Activated T-cell treated with anti-CD3 and anti-CD28 coated beads for 48 hours (primary cell): ENCODE results near the gene NFATC2.
"Not testable (repeated sequence)": the region's sequence is repeated elsewhere in the genome, so short reads cannot be mapped to it uniquely, and the experiment has no call there.

Experiments
- DNase-seq: peaks from one replicate; pipeline ENCODE4 v3.0.0-alpha.2; 2020; ENCODE audit warnings: low read depth

The NFATC2 gene

DNA sequence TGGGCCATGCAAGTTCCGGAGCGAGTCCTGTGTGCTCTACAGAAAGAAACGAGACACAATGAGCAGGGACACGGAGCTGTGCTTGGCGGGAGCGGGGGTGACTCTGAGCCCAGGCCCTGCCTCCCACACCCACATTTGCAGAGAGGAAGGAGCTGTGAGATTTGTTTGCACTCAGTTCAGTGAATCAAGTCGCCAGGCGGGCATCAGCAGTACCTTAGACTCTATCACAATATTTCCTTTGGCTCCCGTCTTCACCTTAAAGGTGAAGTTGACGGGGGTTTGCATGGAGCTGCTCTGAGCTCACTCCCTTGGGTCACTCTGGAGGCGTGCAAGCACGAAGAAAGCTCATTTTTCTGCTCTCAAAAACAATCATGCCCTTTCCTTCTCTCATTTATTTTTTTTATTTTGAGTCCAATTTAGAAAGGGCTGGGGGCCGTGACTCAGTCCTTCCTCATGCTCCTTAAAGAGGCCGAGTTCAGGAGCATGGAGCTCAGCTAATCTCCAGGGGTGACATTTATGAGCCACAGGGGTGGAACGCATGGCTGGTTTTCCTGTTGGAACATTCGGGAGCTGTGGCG lies 188.2 kb downstream of the NFATC2 start:
- no peak for DNase-seq

DNA sequence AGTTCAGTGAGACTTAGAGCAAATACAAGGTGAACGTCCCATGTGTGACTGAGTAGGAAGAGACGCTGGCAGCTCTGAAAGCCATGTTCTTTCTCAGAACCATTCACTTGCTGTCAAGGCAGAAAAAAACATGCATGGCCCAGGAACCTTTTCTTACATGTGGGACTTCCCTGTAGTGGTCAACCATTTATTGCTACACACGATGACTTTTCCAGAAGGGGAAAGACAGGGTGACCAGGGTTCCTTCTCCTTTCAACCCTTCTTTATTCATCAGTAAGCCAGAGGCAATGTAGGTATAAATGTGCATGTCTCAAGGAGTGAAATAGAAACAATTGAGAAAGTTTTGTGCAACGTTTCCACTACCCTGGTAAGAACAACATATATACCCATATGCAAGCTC lies 189.0 kb downstream of the NFATC2 start:
- DNase-seq: no peak

DNA sequence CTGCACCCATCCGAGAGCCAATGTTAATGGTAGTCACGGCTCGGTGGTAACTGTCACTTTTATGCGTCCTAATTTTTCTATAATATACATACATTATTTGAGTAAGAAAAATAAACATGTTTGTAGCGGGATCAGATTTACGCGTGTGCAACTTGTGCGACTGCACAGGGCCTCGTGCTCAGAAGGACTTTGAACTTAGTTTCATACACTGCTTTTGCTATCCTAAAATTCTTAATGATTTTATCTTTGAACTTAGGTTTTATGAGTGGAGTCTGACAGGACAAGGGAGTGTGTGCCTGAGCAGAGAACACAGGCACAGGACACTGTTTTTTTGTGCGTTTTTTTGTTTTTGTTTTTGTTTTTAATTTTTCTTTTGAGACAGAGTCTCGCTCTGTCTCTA lies 189.7 kb downstream of the NFATC2 start:
- no peak for DNase-seq

DNA sequence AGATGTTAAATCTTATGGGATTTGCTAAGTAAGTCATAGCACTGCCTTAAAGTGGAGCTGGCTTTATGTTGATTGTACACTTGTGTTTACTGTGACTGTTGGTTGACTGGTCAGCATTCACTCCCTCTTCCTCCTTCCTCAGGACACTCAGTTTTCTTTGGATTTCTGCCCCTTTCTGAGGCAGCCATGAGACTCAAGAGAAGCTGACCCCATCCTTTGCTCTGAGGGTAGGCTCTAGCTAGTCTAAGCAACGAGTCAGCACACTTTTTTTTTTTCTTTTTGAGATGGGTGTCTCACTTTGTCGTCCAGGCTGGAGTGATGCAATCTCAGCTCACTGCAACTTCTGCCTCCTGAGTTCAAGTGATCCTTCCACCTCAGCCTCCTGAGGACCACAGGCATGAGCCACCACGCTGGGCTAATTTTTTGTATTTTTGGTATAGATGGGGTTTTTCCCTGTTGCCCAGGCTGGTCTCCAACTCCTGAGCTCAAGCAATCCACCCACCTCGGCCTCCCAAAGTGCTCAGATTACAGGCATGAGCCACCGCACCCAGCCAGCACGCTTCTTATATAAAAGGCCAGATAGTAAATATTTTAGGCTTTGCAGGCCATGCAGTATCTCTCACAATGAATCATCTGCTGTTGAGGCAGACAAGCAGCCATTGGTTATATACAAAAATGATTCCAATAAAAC lies 191.4 kb downstream of the NFATC2 start:
- DNase-seq: no peak

DNA sequence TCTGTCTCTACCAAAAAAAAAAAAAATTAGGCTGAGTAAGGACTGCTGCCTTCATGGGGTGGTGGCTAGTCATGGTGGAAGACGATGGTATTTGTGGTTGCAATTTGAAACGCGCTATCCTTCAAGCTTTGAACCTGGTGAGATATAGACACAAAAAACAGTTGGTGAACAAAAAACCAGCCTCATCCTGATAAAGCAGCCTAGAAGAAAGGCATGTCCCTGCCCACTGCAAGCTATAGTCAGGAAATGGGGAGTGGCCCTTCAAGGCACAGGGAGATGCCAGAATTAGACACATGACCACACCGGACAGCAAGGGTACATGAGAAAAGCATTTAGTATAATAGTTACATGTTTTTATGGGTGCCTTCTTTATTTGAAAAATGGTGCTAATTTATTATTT lies 193.6 kb downstream of the NFATC2 start:
- no peak for DNase-seq

DNA sequence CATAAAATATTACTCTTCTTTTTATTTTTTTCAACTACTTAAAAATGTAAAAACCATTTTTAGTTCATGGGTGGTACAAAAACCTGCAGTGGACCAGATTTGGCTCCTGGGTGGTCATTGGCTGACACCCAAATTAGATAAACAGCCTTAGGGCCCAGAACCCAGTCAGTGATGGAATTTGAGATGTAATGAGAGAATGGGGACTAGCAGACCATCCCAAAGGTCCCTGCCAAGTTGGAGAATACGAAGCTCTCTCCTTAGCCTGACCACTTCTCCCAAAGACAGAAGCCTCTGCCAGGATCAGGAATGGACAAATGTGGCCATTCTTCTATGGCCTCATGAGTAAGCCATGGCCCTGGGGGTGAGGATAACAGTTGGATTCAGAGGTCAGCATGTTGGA lies 194.7 kb downstream of the NFATC2 start:
- DNase-seq: no peak

DNA sequence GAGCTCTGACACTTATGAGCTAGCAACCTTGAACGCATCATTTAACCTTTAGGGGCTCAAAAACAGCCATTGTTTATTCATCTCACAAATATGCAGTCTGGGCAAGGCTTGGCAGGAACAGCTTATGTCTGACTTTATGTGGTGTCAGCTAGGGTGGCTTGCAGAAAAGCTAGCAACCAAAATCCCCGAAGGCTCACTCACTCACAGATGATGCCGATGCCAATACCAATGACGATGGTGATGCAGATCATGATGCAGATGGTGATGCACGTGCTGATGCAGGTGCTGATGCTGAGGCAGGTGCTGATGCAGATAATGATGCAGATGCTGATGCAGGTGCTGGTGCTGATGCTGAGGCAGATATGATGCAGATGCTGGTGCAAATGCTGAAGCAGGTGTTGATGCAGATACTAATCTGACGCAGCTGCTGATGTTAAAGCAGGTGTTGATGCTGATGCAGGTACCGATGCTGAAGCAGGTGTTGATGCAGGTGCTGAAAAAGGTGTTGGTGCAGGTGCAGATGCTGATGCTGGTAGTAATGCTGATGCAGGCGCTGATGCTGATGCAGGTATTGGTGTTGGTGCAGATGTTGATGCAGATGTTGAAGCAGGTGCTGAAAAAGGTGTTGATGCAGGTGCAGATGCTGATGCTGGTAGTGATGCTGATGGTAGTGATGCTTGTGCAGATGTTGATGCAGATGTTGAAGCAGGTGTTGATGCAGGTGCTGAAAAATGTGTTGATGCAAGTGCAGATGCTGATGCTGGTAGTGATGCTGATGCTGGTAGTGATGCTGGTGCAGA lies 195.6 kb downstream of the NFATC2 start:
- no peak for DNase-seq

DNA sequence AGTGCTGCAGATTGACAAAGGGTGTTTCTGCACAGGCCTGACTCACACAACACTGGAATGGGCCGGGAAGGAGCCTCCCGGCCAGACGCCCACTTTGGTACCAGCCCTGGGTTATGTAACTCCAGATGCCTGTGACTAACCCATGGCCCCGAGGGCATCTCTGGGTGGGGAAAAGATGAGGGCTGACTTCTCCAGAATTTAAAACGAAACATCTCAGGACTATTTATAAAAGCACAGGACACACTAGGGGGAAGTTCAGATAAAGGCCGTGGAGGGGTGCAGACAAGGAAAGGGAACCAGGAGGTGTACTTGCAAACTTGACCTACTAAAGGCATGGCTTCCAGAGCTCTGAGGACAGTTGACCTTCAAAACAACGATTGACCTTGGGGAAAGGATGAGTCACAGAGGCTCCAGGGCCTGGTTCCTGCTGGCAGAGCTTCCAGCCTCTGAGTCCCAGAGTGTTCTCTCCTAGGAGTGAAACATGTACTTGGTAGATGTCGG lies 196.9 kb downstream of the NFATC2 start:
- no peak for DNase-seq

DNA sequence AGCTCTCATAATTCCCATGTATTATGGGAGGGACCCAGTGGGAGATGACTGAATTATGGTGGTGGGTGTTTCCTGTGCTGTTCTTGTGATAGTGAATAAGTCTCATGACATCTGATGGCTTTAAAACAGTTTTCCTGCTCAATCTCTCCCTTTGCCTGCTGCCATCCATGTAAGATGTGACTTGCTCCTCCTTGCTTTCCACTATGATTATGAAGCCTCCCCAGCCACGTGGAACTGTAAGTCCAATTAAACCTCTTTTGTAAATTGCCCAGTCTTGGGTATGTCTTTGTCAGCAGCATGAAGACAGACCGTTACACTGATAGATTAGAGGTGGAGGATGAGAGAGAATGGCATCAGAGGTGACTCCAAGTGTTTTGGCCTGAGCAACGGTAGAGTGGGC lies 198.7 kb downstream of the NFATC2 start:
- DNase-seq: not testable (repeated sequence)

DNA sequence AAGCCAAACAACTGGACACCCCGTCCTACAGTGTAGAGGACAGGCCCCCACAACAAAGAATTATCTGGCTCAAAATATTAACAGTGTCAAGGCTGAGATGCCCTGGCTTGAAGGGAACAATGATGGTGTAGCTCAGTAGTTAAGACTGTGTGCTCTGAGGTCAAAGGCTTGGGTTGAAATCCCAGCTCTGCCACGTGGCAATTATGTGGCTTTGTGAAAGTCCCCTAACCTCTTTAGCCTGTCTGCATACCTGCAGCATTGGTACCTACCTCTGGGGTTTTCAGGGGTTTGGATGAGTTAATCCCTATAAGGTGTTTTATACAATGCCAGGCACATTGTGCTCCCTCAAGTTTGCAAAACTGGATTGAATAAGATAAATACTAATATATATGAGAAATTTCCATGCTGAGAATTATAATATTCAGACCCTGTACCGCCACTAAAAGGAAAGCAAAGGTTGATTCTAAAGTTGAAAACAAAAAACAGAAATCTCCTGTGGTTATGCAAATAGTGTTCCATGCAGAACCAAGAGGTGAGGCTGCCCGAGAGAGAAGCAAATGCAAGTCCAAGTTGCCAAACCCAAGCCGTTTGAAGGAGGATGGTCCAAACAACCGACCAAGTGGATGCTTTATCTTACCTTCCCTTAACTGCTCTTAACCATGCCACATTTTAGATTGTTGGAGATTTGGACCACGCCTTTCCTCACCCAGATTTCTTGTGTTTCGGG lies 199.8 kb downstream of the NFATC2 start:
- DNase-seq: no peak

DNA sequence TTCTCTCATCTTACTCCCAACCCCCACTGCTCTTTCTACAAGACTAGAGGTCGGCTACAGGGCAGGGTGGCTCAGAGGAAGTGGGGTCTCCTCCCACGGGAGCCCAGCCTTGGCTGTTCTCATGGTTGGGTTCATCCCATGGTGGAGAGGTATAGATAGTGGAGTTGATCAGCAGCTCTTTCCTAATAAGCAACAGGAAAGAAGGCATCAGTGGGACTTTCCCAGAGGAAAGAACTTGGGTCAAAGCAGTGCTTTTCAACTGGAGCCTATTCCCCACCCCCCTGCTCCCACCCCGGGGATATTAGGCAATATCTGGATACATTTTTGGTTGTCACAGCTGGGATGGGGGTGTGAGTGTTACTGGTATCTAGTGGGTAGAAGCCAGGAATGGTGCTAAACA lies 200.9 kb downstream of the NFATC2 start:
- no peak for DNase-seq

DNA sequence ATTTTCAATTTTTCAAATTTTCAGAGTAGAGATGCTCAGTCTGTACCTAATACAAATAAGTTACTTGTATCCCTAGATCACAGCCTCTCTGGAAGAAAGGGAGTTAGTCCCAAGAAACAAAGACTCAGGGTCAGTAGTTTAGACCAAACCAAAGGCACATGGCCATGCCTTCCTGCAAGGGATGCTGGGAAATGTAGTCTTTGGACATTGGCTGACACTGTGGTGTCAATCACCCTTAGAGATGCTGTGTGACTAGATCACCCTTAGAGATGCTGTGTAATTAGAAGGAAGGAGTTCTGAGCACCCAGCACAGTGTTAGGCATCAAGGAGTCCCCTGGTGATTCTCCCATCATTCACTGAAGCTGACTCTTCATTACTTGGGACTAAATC lies 202.1 kb downstream of the NFATC2 start:
- no peak for DNase-seq

DNA sequence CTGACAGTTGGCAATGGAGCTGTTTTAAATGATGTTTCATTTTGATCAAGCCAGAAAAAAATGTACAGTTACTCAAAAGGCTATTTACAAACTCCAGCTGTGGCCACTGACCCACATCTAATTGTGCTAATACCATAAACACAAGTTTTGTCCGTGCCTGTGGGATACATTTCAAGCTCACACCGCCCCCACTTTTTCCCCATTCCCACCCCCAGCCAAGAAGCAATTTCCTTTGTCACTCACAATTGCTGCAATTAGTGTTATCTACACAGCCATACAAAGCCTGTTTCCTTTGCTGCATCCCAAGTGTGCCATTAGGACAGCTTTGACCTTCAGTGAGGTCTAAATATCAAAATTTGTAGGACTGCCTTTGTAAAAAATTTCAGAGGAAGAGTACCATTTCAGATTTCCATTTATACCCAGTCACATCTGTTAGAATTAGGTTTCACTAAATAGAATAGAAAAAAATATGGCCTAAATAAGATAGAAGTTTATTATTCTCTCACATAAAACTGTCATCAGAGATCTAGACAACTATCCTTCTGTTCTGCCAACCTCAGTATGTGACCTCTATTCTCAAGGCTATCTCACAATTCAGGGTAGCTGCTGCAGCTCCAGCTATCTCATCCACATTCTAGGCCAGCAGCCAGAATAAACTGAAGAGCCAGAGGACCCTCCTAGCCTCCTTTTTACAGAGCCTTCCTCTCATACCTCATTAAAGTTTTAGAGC lies 202.6 kb downstream of the NFATC2 start:
- no peak for DNase-seq

DNA sequence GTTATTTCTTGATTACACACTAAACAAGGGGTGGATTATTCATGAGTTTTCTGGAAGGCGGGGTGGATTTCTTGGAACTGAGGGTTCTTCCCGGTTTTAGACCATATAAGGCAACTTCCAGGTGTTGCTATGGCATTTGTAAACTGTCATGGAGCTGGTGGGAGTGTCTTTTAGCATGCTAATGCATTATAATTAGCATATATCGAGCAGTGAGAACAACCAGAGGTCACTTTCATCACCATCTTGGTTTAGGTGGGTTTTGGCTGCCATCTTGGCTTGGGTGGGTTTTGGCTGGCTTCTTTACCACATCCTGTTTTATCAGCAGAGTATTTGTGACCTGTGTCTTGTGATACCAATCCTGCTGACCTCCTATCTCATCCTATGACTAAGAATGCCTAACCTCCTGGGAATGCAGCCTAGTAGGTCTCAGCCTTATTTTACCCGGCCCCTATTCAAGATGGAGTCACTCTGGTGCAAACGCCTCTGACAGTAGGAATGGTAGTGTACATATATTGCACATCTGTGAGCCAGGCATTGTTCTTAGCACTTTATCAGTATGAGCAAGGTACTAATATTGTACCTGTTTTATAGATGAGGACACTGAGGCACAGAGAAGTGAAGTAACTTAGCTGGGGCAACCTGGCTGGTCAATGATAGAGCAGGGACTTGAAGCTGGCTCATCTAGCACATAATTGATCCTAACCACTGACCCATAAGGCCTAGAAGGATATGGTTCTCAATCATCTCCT lies 203.7 kb downstream of the NFATC2 start:
- no peak for DNase-seq

DNA sequence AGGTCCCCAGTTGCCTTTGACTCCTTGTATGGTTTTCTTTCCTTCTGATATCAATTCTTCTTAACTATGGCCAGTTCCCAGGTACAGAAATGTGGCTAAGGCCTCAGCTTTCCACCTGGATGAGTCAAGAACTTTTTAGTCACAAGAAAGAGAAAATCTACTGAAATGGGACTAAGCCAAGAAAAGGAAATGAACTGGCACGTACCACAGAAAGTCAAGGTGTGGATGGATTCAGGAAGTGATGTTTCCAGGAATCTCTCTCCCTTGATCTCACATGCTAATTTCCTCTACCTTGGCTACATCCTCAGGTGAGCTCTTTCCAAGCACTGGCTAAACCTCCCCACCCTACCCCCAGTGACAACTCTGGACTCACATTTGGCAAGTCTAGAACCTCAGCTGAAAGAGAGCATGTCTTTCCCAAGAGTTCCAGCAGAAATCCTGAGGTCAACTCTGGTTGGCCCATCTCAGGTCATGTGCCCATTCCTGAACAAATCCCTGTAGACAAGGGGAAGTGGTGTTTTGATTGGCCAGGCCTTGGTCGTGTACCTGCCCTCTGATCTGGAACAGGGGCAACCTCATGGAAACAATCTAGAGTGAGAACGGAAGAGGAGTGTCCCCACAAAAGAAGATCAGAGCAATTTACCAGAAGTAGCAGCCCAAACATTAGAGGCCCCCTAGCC lies 205.3 kb downstream of the NFATC2 start:
- DNase-seq: no peak
